ENCODE measurements around the gene DGKD.

DNA sequence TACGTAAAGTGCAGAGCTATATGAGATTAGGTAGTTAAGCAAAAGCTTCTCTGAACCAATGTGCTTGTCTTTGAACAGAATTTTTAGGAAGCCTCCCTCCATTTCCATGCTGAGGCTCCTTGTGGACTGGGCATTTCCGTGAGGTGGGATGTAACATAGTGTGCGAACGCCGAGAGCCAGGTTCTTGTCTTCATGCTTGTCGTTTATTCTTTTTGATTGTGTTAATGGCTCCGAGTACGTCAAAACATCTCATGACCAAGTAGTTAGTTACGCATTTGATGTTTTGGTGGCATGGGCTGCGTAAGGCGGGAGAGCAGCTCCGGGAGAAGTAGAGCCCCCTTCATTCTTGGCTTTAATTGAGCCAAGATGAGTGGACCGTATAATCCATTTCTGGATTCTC is 32.9 kb downstream of the DGKD start:
- TF ChIP-seq, protein P1, sequence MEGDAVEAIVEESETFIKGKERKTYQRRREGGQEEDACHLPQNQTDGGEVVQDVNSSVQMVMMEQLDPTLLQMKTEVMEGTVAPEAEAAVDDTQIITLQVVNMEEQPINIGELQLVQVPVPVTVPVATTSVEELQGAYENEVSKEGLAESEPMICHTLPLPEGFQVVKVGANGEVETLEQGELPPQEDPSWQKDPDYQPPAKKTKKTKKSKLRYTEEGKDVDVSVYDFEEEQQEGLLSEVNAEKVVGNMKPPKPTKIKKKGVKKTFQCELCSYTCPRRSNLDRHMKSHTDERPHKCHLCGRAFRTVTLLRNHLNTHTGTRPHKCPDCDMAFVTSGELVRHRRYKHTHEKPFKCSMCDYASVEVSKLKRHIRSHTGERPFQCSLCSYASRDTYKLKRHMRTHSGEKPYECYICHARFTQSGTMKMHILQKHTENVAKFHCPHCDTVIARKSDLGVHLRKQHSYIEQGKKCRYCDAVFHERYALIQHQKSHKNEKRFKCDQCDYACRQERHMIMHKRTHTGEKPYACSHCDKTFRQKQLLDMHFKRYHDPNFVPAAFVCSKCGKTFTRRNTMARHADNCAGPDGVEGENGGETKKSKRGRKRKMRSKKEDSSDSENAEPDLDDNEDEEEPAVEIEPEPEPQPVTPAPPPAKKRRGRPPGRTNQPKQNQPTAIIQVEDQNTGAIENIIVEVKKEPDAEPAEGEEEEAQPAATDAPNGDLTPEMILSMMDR (IDR thresholded peaks at IDR 0.05), result no peak
- no peak for TF ChIP-seq POLR2AphosphoS5 (IDR thresholded peaks at IDR 0.05)
